GM21737 (cell line): ENCODE results near the gene BCHE.

Experiments used
- ATAC-seq: cut with Tn5 transposase; IDR thresholded peaks from one replicate; pipeline ENCODE4 v1.9.1; 2021; ENCODE audit warnings: mild to moderate bottlenecking, moderate library complexity; ENCODE audit not compliant: unreplicated experiment

Gene BCHE

DNA sequence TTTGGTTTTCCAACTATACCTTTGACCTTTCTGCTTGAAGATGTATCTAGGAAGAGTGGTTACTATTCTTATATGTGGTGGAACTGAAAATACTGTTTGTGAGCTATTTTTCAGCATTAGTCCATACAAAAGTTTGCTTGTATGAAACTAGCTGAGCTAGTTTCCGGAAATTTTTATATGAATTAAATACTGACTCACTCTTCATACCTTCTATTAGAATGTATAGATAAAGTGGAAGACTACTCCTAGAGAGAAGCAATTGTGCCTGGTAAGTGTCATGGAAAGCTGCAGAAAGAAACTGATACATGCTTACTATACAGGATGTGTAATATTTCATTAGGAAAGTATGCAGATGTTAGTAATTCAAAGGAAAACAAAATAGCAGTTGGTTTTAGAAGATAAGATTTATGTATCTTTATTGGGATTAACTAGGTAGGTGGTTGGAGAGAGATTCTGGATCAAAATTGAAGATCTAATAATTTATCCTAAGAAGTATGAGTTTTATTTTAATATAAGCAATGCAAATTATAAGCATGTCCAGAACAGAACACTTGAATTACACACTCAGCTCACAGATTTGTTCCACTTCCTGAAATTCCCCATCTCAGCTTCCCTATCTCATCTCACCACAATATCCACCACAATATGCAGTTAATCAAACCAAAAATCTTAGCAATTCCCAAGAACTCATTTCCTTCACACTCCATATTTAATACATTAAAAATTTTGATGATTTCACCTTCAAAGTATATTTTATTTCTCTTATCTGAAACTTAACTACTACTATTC is 82.8 kb downstream of the BCHE start:
- no peak for ATAC-seq

DNA sequence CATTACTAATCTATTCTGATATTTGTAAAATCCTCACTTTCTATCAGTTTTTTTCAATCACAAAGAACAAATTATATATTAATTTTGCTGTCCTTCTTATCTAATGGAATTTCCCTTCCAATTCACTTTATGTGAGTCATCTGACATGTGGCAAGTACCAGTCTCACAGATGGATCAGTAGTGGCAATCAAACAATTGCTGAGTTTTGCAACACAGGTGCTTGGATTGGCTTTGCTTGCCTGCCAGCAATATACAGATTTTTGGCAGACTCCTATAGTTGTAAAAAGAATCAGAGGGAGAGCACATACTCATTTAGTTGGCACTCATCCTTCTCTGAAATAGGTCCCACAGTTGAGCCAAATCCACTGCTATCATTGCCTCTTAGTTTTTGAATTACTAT is 83.7 kb downstream of the BCHE start:
- no peak for ATAC-seq

DNA sequence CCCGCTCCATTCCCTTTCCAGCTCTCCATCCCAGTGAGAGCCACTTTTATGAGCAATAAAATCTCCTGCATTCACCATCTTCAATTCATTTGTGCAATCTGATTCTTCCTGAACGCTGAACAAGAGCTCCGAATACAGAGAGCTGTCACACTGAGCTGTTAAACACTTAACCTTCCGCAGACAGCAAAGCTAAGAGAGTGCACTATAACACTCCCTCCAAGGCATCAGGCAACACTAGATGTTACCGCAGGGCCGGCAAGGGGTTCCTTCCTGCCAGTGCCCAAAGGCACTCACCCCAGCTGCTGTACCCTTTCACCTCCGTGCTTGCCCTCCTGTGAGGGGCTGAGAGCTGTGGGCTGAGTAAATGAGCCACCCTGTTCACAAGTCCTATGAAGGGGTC is 85.6 kb downstream of the BCHE start:
- ATAC-seq, result no peak

DNA sequence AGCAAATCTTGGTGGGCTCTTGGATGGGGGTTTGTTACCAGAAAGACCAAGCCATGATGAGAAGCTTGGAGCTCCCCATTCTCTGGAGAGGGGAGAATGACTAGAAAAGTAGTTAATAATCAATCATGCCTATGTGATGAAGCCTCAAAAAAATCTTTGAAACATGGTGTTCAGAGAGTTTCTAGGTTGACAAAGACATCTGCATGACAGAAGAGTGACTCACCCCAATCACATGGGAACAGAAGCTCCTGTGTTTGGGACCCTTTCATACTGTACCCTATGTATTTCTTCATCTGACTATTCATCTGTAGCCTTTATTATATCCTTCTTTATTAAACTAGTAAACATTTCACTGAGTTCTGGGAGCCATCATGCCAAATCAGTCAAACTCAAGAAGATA is 87.4 kb downstream of the BCHE start:
- no peak for ATAC-seq

DNA sequence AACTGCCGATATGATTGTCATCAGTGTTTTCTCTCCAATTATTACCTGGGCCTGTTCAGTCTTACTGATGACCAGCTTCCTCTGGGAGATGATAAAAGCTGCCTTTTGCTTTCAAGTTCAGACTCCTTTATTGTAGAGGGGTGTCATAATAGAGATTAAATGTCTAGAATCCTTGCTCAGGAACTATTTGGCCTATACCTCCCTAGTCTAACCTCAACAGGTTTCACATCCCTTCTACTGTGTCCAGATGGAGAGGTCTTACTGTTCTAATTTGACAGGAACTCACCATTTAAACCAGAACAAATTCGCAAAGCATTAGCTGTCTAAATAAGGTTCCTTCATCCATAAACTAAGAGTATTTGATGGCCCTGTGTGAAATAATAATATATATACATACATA is 88.0 kb downstream of the BCHE start:
- no peak for ATAC-seq

DNA sequence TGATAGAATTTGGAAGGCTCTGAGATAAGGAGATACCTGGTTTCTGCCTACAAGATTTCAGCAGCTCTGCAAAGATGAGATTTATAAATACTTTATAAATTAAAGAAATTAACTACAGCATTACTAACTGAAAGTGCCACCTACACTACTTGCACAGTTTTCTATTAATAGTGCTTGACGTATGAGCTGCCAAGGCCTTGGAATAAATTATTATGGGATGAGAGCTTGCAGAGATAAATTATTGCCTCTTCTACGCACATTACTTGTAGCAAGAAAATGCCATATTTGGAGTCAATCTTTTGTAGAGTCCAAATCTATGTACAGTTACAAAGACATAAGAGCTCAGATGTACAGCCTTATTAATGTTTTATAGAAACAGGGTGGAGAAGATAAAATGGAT is 89.1 kb downstream of the BCHE start:
- ATAC-seq, result no peak

DNA sequence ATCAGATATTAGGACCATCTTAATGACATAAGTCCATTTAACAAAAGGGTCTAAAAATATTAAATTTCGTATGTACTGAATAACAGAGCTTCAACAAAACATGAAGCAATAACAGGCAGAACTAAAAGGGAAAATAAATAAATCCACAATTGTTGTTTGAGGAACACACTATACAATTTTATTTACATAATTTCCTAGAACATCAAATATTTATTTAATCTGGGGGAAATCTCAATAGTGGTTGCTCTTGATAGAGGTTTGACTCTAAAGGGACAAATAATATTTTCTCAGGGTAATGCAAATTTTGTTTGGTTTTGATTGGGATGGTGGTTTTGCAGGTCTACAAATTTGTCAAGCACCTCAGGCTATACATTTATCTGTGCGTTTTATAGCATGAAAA is 90.3 kb downstream of the BCHE start:
- no peak for ATAC-seq

DNA sequence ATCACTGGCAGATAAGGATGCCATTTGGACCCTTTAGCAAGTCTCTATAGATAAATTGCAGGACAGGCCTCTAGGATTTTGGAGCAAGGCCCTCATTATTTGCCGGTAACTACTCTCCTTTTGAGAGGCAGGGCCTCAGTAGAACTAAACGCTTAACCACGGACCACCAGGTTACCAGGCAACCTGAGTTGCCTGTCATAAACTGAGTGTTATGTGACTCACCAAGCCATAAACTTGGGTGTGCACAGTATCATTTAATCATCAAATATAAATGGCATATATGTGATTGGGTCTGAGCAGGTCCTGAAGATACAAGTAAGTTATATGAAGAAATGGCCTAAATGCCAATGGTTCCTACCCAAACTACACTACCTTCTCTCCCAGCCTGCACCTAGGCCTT is 93.2 kb downstream of the BCHE start:
- no peak for ATAC-seq

DNA sequence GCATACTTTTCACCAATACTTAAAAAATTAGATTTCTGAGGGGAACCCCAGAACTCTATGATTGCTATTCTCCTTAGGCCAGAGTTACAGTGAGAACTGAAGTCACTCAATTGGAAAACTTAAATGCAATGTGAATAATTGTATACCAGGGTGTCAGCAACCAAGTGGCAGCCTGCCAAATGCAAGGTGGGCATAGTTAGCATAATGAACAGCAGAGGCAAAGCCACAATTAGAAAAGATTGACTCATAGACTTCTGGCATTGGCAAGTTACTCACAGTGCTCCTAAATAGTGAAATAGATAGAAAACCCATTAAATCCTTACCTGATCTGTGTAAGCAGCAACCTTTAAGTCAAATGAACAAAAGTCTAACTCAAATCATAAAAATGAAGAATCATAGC is 94.9 kb downstream of the BCHE start:
- no peak for ATAC-seq

DNA sequence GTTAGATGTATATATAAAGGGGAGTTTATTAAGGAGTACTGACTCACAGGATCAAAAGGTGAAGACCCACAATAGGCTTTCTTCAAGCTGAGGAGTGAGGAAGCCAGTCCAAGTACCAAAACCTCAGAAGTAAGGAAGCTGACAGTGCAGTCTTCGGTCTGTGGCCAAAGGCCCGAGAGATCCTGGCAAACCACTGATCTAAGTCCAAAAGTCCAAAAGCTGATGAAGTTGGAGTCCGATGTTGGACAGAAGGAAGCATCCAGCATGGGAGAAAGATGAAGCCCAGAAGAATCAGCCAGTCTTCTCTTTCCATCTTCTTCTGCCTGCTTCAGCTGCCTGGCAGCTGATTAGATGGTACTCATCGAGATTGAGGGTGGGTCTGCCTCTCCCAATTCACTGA is 107.5 kb downstream of the BCHE start:
- no peak for ATAC-seq

DNA sequence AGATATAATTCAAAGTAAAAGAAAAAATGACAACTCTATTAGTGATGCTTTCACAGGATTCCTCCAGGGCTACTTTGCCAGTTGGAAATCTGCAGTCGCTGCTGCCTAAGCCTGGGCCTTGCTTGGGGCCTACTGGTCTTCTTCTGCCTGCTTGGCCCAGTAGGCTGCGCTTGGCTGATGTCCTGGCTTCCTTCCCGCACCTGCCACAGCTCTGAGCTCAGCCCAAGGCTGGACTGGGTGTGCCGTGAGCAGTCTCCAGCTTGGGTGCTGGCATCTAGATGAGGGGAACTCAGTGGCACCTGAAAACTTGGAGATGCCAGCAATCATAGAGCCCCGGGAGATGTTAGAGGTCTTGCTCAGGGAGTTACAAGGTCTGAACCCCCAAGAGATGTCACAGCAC is 108.3 kb downstream of the BCHE start:
- no peak for ATAC-seq

DNA sequence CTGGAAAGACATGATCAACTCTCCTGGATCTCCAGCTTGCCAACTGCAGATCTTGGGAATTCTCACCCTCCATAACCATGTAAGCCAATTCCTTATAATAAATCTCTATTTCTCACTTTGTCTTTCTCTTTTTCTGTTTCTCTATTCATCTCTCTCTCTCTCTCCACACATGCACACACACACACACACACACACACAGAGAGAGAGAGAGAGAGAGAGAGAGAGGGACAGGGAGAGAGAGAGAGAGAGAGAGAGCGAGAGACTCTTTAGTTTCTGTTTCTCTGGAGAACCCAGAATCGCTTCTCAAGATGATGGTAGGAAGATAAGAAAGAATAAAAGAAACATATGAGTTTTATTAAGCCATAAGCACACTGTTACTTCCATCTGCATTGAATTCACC is 111.9 kb downstream of the BCHE start:
- ATAC-seq, result no peak
